IMR-90 (cell line): ENCODE data around the gene DPY19L1. TPM values are rescaled to one million over a fixed set of nuclear protein-coding genes. Genes with fewer than 3 reads are reported as not detected.

ENCODE experiments used
- ATAC-seq: fragments of 200-7000 bp; cut with Tn5 transposase; 2 replicates; pipeline ENCODE4 v1.9.1; 2020; ENCODE audit warnings: low read depth, mild to moderate bottlenecking, moderate library complexity
- BruUV-seq: library from RNA; stranded (reverse); fragments of 400-500 nt; replicated peaks from 2 replicates; lab custom pipeline; 2021; lab: Mats Ljungman, UMichigan
- CTCF ChIA-PET: fragments of 300-600 bp; formaldehyde crosslinking; extraction: SDS; loops from one replicate; lab custom pipeline; 2021; ENCODE audit warnings: antibody characterized with exemption; lab: Yijun Ruan, JAX
- POLR2A ChIA-PET: fragments of 300-600 bp; sonication (Branson Sonifier 250); formaldehyde crosslinking; loops from one replicate; lab custom pipeline; 2022; ENCODE audit warnings: antibody characterized with exemption; ENCODE audit not compliant: unreplicated experiment; lab: Charles Lee
- DNase-seq: peaks from one replicate; pipeline ENCODE4 v3.0.0; 2013
- H2AFZ ChIP-seq: replicated peaks from 2 replicates; pipeline ENCODE3; 2013; ENCODE audit warnings: low read length, mild to moderate bottlenecking; ENCODE audit not compliant: poor library complexity
- H2AK5ac ChIP-seq: 2 replicates; pipeline ENCODE4 v1.6.1; 2013; ENCODE audit warnings: low read depth, low read length, inconsistent platforms
- H2AK9ac ChIP-seq: replicated peaks from 2 replicates; pipeline ENCODE3; 2013; ENCODE audit warnings: mild to moderate bottlenecking, low read depth, low read length, moderate library complexity; ENCODE audit not compliant: poor library complexity
- H2BK120ac ChIP-seq: 2 replicates; pipeline ENCODE4 v1.6.1; 2013; ENCODE audit warnings: low read depth, low read length, inconsistent platforms
- H2BK15ac ChIP-seq: 3 replicates; pipeline ENCODE4 v1.6.1; 2013; ENCODE audit warnings: low read depth, low read length, inconsistent platforms
- H2BK20ac ChIP-seq: 2 replicates; pipeline ENCODE4 v1.6.1; 2013; ENCODE audit warnings: low read depth, mild to moderate bottlenecking, inconsistent platforms, low read length, moderate library complexity
- H2BK5ac ChIP-seq: 2 replicates; pipeline ENCODE4 v1.6.1; 2013; ENCODE audit warnings: mild to moderate bottlenecking, low read depth, low read length, inconsistent platforms; ENCODE audit not compliant: poor library complexity, severe bottlenecking
- H3K14ac ChIP-seq: replicated peaks from 2 replicates; pipeline ENCODE4 v1.6.1; 2013; ENCODE audit warnings: low read depth, low read length, inconsistent platforms
- H3K18ac ChIP-seq: 2 replicates; pipeline ENCODE4 v1.6.1; 2013; ENCODE audit warnings: low read depth, low read length, control low read depth
- H3K23ac ChIP-seq: 2 replicates; pipeline ENCODE4 v1.6.1; 2013; ENCODE audit warnings: low read depth, low read length, inconsistent platforms
- H3K27ac ChIP-seq: 2 replicates; pipeline ENCODE4 v1.5.1; 2013; ENCODE audit warnings: mild to moderate bottlenecking, control low read depth, low read length; ENCODE audit not compliant: insufficient read depth
- H3K27me3 ChIP-seq: 2 replicates; pipeline ENCODE4 v1.6.1; 2013; ENCODE audit warnings: low read length; ENCODE audit not compliant: control insufficient read depth, insufficient read depth
- H3K36me3 ChIP-seq: 2 replicates; pipeline ENCODE4 v1.6.1; 2013; ENCODE audit warnings: low read length, mixed read lengths; ENCODE audit not compliant: control insufficient read depth, insufficient read depth
- H3K4ac ChIP-seq: 2 replicates; pipeline ENCODE4 v1.6.1; 2013; ENCODE audit warnings: low read depth, low read length, inconsistent platforms
- H3K4me1 ChIP-seq: 2 replicates; pipeline ENCODE4 v1.6.1; 2013; ENCODE audit warnings: low read length, mixed read lengths; ENCODE audit not compliant: control insufficient read depth, insufficient read depth
- H3K4me2 ChIP-seq: 2 replicates; pipeline ENCODE4 v1.6.1; 2013; ENCODE audit warnings: low read depth, mild to moderate bottlenecking, control low read depth, low read length, moderate library complexity
- H3K4me3 ChIP-seq: 2 replicates; pipeline ENCODE4 v1.5.1; 2013; ENCODE audit warnings: low read depth, mild to moderate bottlenecking, control low read depth, low read length, moderate library complexity; ENCODE audit not compliant: insufficient read depth
- H3K56ac ChIP-seq: 2 replicates; pipeline ENCODE4 v1.6.1; 2013; ENCODE audit warnings: low read length, inconsistent platforms; ENCODE audit not compliant: insufficient read depth; ENCODE audit errors: extremely low read depth
- H3K79me1 ChIP-seq, 2 experiments: 2 replicates each; pipeline ENCODE4 v1.6.1; 2013; ENCODE audit warnings: low read length in 2 of 2, inconsistent platforms in 1 of 2, low read depth in 1 of 2
- H3K9ac ChIP-seq: 2 replicates; pipeline ENCODE4 v1.6.1; 2013; ENCODE audit warnings: low read depth, low read length, control low read depth
- H3K9me1 ChIP-seq: 2 replicates; pipeline ENCODE4 v1.6.1; 2013; ENCODE audit warnings: low read length, inconsistent platforms; ENCODE audit not compliant: insufficient read depth
- H3K9me3 ChIP-seq: 2 replicates; pipeline ENCODE4 v1.6.1; 2013; ENCODE audit warnings: low read length; ENCODE audit not compliant: control insufficient read depth, insufficient read depth
- H4K20me1 ChIP-seq: 2 replicates; pipeline ENCODE4 v1.6.1; 2013; ENCODE audit warnings: low read length, inconsistent platforms; ENCODE audit not compliant: insufficient read depth
- H4K5ac ChIP-seq: 2 replicates; pipeline ENCODE4 v1.6.1; 2013; ENCODE audit warnings: mild to moderate bottlenecking, low read depth, low read length, control low read depth
- H4K8ac ChIP-seq, 2 experiments: 2 replicates each; pipeline ENCODE4 v1.6.1; 2013; ENCODE audit warnings: low read depth in 2 of 2, low read length in 2 of 2, control low read depth in 1 of 2, inconsistent platforms in 1 of 2
- H4K91ac ChIP-seq: 2 replicates; pipeline ENCODE4 v1.6.1; 2013; ENCODE audit warnings: low read depth, low read length, inconsistent platforms; ENCODE audit not compliant: insufficient read depth
- CHD1 ChIP-seq: IDR thresholded peaks from 2 replicates; pipeline ENCODE4 v1.6.1; 2012; ENCODE audit warnings: low read depth, low read length, improper control_type of control experiment
- CTCF ChIP-seq: conservative IDR thresholded peaks from 2 replicates; pipeline ENCODE4 v1.5.1; 2012; ENCODE audit warnings: mild to moderate bottlenecking, low read depth, low read length, improper control_type of control experiment
- MXI1 ChIP-seq: IDR thresholded peaks from 2 replicates; pipeline ENCODE4 v1.6.1; 2012; ENCODE audit warnings: low read depth, mild to moderate bottlenecking, low read length, moderate library complexity, borderline replicate concordance
- NFE2L2 ChIP-seq: fragments of 150-350 bp; IDR thresholded peaks from 2 replicates; pipeline ENCODE4 v1.6.1; 2016; ENCODE audit warnings: low read depth, mild to moderate bottlenecking, low read length
- RAD21 ChIP-seq: IDR thresholded peaks from 2 replicates; pipeline ENCODE4 v1.6.1; 2012; ENCODE audit warnings: low read length, improper control_type of control experiment
- SMC3 ChIP-seq: fragments of 150-350 bp; IDR thresholded peaks from 2 replicates; pipeline ENCODE4 v1.6.1; 2016; ENCODE audit warnings: low read depth, mild to moderate bottlenecking, antibody characterized with exemption, low read length, moderate library complexity
- WGBS, 2 experiments: methylation state at CpG; one replicate each; pipeline versions ENCODE4 v1.1.5 to v1.1.7; 2013; ENCODE audit warnings: missing lambda C conversion rate in 2 of 2; ENCODE audit not compliant: insufficient read length in 1 of 2; ENCODE audit errors: extremely low coverage in 2 of 2; 5-methylcytosine and 5-hydroxymethylcytosine counted together
- dilution Hi-C: fragments of 300-500 bp; cut with HindIII; formaldehyde crosslinking; loops from one replicate; pipeline ENCODE4 v1.14.3; 2018; ENCODE audit warnings: low sequenced_read_pairs; ENCODE audit not compliant: unreplicated experiment
- in situ Hi-C: fragments of 300-500 bp; cut with MboI; formaldehyde crosslinking; loops from 3 replicates; pipeline ENCODE4 v1.14.3; 2019; ENCODE audit warnings: low sequenced_read_pairs, inconsistent platforms, mixed read lengths
- intact Hi-C: fragments of 100-400 bp; cut with micrococcal nuclease; formaldehyde crosslinking; loops from 2 replicates; pipeline ENCODE4 v1.10.0; 2022
- polyA plus RNA-seq, 3 experiments: library from polyadenylated mRNA; depleted of rRNA; stranded (reverse); fragments of >200 nt; gene quantifications; 2 replicates each; pipeline ENCODE4 v1.2.3, GENCODE V29; 2012; ENCODE audit warnings: low replicate concordance in 1 of 3
- total RNA-seq: library from RNA; depleted of rRNA; stranded (reverse); fragments of >200 nt; gene quantifications from 2 replicates; pipeline ENCODE4 v1.2.3, GENCODE V29; 2012

Gene DPY19L1
- total and polyA plus RNA-seq, 2 of the 4 experiments (the other 2 are of a cell fraction) = 12.1 to 12.2 TPM

- Histone ChIP-seq H3K36me3 (no peaks in the 10 kb centered on the region), H4K8ac (no peak overlapping the region), H2AK5ac (no peak overlapping the region), H2AK9ac (no peak overlapping the region), H3K27me3 (no peaks in the 10 kb centered on the region), H3K9ac (no peak overlapping the region), H3K18ac (no peak overlapping the region), H2AFZ (no peak overlapping the region), H3K14ac (no peak overlapping the region), H3K23ac (no peak overlapping the region), H4K5ac (no peak overlapping the region), H3K9me1 (no peaks in the 10 kb centered on the region), H2BK20ac (no peak overlapping the region), H3K79me1 (no peaks in the 10 kb centered on the region), H3K9me3 (no peaks in the 10 kb centered on the region), H2BK5ac (no peak overlapping the region), H3K4me1 (no peaks in the 10 kb centered on the region), H3K27ac (no peak overlapping the region), H3K56ac (no peak overlapping the region), H4K20me1 (no peaks in the 10 kb centered on the region), H2BK120ac (no peak overlapping the region), H2BK15ac (no peak overlapping the region), H3K4me2 (no peak overlapping the region), H4K91ac (no peak overlapping the region), H3K4ac (no peak overlapping the region), H3K4me3 (no peak overlapping the region)
- TF ChIP-seq SMC3 (no peak), MXI1 (no peak), CTCF (no peak), CHD1 (no peak), RAD21 (no peak), NFE2L2 (no peak)
- no TSS peak for BruUV-seq
- ChIA-PET POLR2A (no interaction called here), CTCF (no interaction called here)
- no CpG with 5 or more reads among the region's 2 CpGs for WGBS, 2 experiments
- ATAC-seq = no peak
- intact Hi-C loops (no loop called here), dilution Hi-C loops (no loop called here), in situ Hi-C loops (no loop called here)
- no peak for DNase-seq
Observed at GRCh38 chr7:34916267-34916666, 121.0 kb downstream of the DPY19L1 start.
